DOHH2 (cell line): Measurements from ENCODE around the gene DDX17.

Experiments used
- H3F3A ChIP-seq: fragments of 200-600 bp; sonication (generic), shearing (Covaris generic); 2 replicates; pipeline ENCODE4 v1.6.0; 2016; ENCODE audit warnings: antibody characterized with exemption, mild to moderate bottlenecking; ENCODE audit not compliant: control insufficient read depth, insufficient read depth
- H3K27ac ChIP-seq: fragments of 200-600 bp; sonication (generic); 2 replicates; pipeline ENCODE4 v1.5.1; 2014; ENCODE audit warnings: low read depth, mild to moderate bottlenecking, low read length, moderate library complexity
- H3K27me3 ChIP-seq: fragments of 200-600 bp; sonication (generic); 2 replicates; pipeline ENCODE4 v1.6.1; 2014; ENCODE audit warnings: mild to moderate bottlenecking, low read length, mixed read lengths; ENCODE audit not compliant: control insufficient read depth
- H3K36me3 ChIP-seq: fragments of 200-600 bp; sonication (generic); 2 replicates; pipeline ENCODE4 v1.6.1; 2014; ENCODE audit warnings: mild to moderate bottlenecking, low read length, moderate library complexity, mixed read lengths; ENCODE audit not compliant: control insufficient read depth
- H3K4me1 ChIP-seq: fragments of 200-600 bp; sonication (generic); 2 replicates; pipeline ENCODE4 v1.6.1; 2014; ENCODE audit warnings: mild to moderate bottlenecking, low read length, mixed read lengths; ENCODE audit not compliant: control insufficient read depth
- H3K4me2 ChIP-seq: fragments of 200-600 bp; sonication (generic); 2 replicates; pipeline ENCODE4 v1.6.0; 2014; ENCODE audit warnings: mild to moderate bottlenecking, low read length, moderate library complexity
- H3K4me3 ChIP-seq: fragments of 200-600 bp; sonication (generic); 2 replicates; pipeline ENCODE4 v1.5.1; 2014; ENCODE audit warnings: mild to moderate bottlenecking, low read length, mixed read lengths
- H3K79me2 ChIP-seq: fragments of 200-600 bp; sonication (generic); 2 replicates; pipeline ENCODE4 v1.6.1; 2014; ENCODE audit warnings: mild to moderate bottlenecking, low read length, mixed read lengths; ENCODE audit not compliant: control insufficient read depth
- H3K9me2 ChIP-seq: fragments of 200-600 bp; sonication (generic); replicated peaks from 2 replicates; pipeline ENCODE4 v1.6.1; 2014; ENCODE audit warnings: mild to moderate bottlenecking, low read length, mixed read lengths; ENCODE audit not compliant: control insufficient read depth
- H3K9me3 ChIP-seq: fragments of 200-600 bp; sonication (generic); 2 replicates; pipeline ENCODE4 v1.6.1; 2014; ENCODE audit warnings: antibody characterized with exemption, low read length, mixed read lengths; ENCODE audit not compliant: control insufficient read depth, insufficient read depth
- H4K20me1 ChIP-seq: fragments of 200-600 bp; sonication (generic); 2 replicates; pipeline ENCODE4 v1.6.0; 2014; ENCODE audit warnings: low read depth, mild to moderate bottlenecking, antibody characterized with exemption, low read length, moderate library complexity; ENCODE audit not compliant: control insufficient read depth, insufficient read depth
- EZH2phosphoT487 ChIP-seq: fragments of 200-600 bp; sonication (generic); IDR thresholded peaks from 2 replicates; pipeline ENCODE4 v1.6.1; 2017; ENCODE audit warnings: borderline replicate concordance, mild to moderate bottlenecking, antibody characterized with exemption, low read length, moderate library complexity, mixed read lengths
- TF ChIP-seq, protein P1 (sequence below): fragments of 200-600 bp; sonication (generic); IDR thresholded peaks from one replicate; pipeline ENCODE4 v1.5.1; 2014; ENCODE audit warnings: antibody characterized with exemption, mild to moderate bottlenecking, low read depth, low read length; ENCODE audit not compliant: poor library complexity, severe bottlenecking

DDX17 gene

DNA sequence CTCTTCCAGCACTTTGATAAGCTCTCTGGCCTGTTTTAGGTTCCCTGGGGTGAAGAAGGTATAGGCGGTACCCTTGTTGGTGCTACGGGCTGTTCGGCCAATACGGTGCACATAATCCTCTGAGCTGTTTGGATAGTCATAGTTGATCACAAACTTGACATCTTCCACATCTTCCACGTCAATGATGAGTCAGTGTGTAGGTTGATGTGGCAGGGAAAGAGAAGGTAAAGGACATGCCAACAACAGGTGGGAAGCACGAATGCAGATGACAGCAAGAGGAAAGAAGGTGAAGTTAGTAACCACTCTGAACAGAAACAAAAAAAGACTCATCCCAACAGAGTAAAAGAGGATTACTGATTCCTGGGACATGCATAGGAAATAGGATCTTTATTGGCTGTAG lies 18.2 kb downstream of the DDX17 start:
- Histone ChIP-seq H3K9me2 (no peaks in the 10 kb centered on the region), H4K20me1 (peaks cover 15% of the 10 kb centered on the region), H3K4me2 (no peak overlapping the region), H3K4me1 (no peaks in the 10 kb centered on the region), H3K79me2 (peaks cover 13% of the 10 kb centered on the region), H3K27ac (no peak overlapping the region), H3K36me3 (peaks cover 94% of the 10 kb centered on the region), H3K27me3 (no peaks in the 10 kb centered on the region), H3K4me3 (no peak overlapping the region), H3K9me3 (no peaks in the 10 kb centered on the region), H3F3A (peaks cover 66% of the 10 kb centered on the region)
- TF ChIP-seq EZH2phosphoT487 = no peak
- TF ChIP-seq, protein P1, sequence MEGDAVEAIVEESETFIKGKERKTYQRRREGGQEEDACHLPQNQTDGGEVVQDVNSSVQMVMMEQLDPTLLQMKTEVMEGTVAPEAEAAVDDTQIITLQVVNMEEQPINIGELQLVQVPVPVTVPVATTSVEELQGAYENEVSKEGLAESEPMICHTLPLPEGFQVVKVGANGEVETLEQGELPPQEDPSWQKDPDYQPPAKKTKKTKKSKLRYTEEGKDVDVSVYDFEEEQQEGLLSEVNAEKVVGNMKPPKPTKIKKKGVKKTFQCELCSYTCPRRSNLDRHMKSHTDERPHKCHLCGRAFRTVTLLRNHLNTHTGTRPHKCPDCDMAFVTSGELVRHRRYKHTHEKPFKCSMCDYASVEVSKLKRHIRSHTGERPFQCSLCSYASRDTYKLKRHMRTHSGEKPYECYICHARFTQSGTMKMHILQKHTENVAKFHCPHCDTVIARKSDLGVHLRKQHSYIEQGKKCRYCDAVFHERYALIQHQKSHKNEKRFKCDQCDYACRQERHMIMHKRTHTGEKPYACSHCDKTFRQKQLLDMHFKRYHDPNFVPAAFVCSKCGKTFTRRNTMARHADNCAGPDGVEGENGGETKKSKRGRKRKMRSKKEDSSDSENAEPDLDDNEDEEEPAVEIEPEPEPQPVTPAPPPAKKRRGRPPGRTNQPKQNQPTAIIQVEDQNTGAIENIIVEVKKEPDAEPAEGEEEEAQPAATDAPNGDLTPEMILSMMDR = no peak

- Histone ChIP-seq H3K4me2 (no peak overlapping the region), H4K20me1 (peaks cover 15% of the 10 kb centered on the region), H3K9me3 (no peaks in the 10 kb centered on the region), H3K27me3 (no peaks in the 10 kb centered on the region), H3K27ac (no peak overlapping the region), H3K4me1 (no peaks in the 10 kb centered on the region), H3K36me3 (peaks cover 94% of the 10 kb centered on the region), H3K9me2 (no peaks in the 10 kb centered on the region), H3F3A (peaks cover 81% of the 10 kb centered on the region), H3K79me2 (peaks cover 10% of the 10 kb centered on the region), H3K4me3 (no peak overlapping the region)
- TF ChIP-seq EZH2phosphoT487 = no peak
- TF ChIP-seq, protein P1 = no peak
Observed at GRCh38 chr22:38485783-38486182, 20.3 kb downstream of the DDX17 start.

- H3K4me1 ChIP-seq = no peaks in the 10 kb centered on the region
- peaks cover 83% of the 10 kb centered on the region for H3K36me3 ChIP-seq
- no peak overlapping the region for H3K4me2 ChIP-seq
- H3K27ac ChIP-seq = no peak overlapping the region
- peaks cover 3% of the 10 kb centered on the region; the same call in 1 of the 2 replicates for H3K79me2 ChIP-seq
- no peaks in the 10 kb centered on the region for H3K9me2 ChIP-seq
- no peak overlapping the region for H3K4me3 ChIP-seq
- peaks cover 8% of the 10 kb centered on the region for H4K20me1 ChIP-seq
- H3K27me3 ChIP-seq = no peaks in the 10 kb centered on the region
- H3F3A ChIP-seq = peaks cover 82% of the 10 kb centered on the region
- no peaks in the 10 kb centered on the region for H3K9me3 ChIP-seq
- TF ChIP-seq EZH2phosphoT487 = no peak
- TF ChIP-seq, protein P1 = no peak
Observed at GRCh38 chr22:38484244-38484643, 21.9 kb downstream of the DDX17 start.
